Activated CD8-positive, alpha-beta memory T cell treated with anti-CD3 and anti-CD28 coated beads for 1 hour (primary cell): ENCODE data around the gene VAV2.
A peak's percentile ranks its signal among the peaks of the same experiment; 100 is the strongest.
"Not testable (repeated sequence)": the region's sequence is repeated elsewhere in the genome, so short reads cannot be mapped to it uniquely, and the experiment has no call there.

Experiments used
- DNase-seq, 2 donors: peaks; one replicate each; pipeline ENCODE4 v3.0.0-alpha.2; 2020; ENCODE audit warnings: low read depth in 1 of 2; ENCODE audit errors: extremely low read depth in 1 of 2

Gene VAV2

DNA sequence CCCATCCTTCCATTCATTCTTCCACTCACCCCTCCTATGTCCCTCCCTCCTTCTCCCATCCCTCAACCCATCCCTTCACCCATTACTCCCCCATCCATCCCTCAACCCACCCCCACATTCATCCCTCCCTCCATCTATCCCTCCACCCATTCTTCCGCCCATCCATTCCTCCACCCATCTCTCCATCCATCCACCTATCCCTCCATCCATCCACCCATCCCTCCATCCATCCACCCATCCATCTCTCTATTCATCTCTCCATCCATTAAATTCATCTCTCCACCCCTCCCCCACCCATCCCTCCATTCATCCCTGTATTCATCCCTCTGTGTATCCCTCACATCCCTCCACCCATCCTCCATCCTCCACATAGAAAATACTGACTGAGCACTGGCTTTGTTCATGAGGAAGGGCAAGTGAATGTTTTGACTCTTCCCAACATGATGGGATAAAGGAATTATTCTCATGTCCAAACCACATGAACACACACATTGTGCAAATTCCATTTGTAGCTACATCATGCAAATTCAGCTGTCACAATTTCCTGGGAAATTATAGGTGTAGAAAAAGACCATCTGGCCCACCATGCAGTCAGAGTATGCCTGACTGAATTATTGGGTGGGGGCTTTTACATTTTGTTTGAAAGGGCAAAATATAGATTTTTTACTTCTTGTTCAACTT is 6.9 kb upstream of the VAV2 start:
- no peak for DNase-seq

GRCh38 chr9:133997584-133997983 is 5.5 kb upstream of the VAV2 start:
- DNase-seq = no peak

- no peak for DNase-seq
Observed at GRCh38 chr9:133996531-133997520, 4.7 kb upstream of the VAV2 start.

- no peak for DNase-seq
Observed at GRCh38 chr9:133995012-133995896, 3.1 kb upstream of the VAV2 start.

GRCh38 chr9:133994353-133995011 is 2.4 kb upstream of the VAV2 start:
- DNase-seq = peak; percentile 44 to 72

GRCh38 chr9:133993635-133994253 is 1.6 kb upstream of the VAV2 start:
- no peak for DNase-seq

GRCh38 chr9:133992780-133993634 is 883 bp upstream of the VAV2 start:
- peak; percentile 20 to 71 for DNase-seq

DNA sequence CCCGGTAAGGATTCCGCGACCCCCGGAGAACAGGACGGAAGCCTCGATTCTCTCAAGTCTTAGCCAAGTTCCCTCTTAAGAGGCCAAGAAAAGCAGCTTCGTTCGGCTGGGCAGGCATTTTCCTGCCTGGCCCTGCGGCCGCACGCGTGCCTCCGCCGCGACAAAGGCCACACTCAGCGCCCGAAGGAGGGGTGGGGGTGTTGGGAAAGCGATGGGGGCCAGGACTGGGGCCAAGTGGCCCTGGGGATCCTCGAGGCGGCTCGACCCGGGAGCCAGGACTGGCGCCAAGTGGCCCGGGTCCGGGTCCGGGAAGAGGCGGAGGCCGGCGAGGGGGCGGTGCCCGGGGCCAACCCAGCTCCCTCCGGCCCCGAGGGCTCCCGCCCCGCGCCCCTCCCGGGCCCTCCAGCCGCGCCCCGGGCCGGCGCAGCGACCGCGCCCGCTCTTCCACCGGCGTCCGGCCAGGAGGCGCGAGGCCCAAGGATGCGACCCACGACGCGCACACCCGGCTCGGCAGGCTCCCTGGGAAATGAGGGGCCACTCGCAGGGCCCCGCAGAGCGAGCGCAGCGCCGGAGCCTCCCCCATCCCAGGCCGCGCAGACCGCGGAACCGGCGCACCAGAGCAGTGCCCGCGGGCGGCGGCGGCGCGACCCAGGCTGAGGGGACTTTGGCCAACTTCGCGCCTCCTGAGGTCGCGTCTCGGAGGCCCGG is 756 bp downstream of the VAV2 start:
- DNase-seq = no peak

DNA sequence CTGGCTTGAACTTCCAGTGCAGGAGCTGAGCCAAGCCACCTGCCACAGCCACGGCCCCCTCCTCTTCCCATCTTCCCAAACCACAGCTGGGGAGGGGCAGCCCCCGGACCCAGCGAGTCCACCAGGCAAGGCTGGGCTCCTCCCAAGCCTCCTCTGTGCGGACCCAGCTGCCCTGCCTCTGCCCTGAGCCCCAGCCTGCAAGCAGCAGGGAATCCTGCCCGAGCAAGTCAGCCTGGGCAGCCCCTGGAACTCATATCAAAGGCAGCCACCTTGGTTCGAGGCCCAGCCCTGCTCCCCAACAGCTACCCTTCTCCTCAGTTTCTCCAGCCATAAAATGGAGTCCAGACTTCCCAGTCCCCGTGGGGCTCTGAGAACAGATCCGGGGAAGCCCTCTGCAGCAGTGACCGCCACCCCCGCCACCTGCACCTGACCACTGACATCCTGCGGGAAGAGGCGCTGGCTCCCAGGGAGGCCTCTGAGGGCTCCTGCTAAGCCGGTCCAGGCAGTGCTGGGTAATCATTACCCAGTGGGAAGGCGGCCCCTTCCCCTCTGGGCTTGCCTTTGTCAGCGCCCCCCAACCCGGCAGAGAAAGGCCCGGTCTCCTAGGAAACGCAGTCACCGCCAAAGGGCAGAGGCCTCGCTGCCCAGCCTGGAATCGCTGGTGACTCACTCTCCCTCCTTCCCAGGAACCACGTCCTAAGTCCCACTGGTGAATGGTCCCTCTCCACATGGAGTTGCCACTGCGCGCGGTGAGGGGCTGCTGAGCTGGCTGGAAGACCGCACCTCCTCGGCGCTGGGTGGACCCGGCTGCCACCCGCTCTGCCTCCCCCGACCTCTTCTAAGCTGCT is 1.5 kb downstream of the VAV2 start:
- no peak for DNase-seq

- DNase-seq = no peak
Observed at GRCh38 chr9:133989625-133990365, 2.3 kb downstream of the VAV2 start.

- not testable (repeated sequence) for DNase-seq
Observed at GRCh38 chr9:133988771-133989170, 3.4 kb downstream of the VAV2 start.

DNA sequence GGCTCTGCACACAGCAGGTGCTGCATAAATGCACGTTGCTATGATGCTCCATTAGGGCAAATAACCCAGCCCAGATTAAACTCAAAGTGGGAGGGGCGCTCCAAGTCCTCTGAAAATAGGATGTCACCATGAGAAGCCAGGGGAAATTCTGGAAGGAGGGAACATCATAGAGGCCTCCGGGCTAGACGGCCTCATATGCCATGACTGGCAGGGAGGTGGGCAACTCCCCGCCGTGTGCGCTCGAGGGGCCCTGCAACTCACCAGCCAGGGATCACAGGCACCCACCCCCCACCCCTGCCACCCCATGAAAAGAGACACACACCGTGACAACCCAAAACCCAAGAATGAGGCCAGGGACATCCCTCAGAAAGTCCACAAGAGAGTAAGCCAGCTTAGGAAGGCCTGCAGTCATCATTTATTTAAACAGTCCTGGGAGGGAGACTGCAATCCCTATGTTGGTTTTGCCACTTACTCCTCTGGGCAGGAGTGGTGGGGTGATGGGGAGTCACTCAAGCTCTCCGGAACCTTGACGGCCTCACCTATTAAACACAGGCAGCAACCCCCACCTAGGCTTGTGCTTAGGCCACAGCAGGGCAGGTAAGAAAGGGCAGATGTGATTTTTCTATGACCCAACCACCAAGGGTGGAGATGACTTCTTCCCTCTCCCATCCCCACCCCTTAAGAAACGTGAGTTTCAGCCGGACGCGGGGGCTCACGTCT is 4.0 kb downstream of the VAV2 start:
- DNase-seq = no peak

DNA sequence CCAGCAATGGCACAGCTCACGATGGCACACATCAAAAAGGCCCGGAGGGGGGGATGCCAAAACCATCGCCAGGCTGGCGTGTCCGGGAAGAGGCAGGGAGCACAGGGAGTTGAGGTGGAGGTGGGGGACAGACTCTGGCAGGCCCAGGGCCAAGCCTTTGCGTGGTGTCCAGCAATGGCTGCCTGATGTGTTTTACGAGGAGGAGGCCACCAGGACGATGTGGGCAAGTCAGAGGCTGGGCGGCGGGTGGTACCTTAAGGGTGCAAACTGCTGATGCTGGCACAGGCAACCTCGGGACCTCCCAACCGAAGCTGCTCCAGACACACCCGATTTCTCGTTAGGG is 4.7 kb downstream of the VAV2 start:
- no peak for DNase-seq

DNA sequence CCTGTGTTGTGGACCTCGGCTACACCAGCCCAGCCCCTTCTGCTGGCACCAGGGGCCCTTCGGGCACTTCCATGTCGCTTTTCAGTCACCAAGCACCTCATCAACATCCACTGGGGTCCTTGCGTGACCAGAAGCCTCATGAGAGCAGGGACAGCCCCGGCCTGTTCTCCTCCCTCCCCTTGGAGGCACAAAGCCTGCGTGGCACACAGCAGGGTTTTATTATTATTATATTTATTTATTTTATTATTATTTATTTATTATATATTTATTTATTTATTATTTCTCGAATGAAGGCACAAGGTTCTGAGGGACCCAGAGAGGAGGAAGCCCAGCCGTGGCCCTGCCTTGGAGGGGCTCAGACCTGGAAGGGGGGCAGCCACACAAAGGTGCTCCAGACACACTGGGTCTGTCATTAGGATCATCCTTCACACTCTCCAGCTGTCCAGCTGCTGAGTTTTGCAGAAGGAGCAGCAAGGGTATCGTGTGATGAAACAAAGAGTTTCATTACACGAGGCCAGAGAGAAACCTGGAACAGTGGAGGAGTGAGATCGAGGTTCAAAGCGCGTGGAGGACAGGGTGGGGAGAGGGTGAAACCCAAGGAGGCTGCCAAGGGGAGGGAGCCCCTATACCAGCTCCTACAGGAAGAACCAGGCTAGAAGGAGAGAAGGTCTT is 5.2 kb downstream of the VAV2 start:
- no peak for DNase-seq

DNA sequence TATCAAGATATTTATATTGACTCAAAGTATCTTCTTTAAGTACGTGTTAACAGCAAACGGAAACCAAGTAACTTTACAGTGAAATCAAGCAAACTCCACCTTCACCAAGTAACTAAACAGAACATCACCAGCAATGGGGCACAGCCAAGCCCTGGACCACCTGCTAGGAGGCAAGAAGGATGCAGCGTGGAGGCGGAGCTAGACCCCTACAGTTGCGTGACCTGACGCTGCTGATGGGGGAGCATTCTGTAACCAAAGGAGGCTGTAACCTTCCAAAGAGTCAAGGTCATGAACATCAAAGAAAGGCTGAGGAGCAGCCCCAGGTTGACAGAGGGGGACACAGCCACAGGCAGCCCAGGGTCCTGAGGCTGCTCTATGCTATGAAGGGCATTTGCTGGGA is 6.1 kb downstream of the VAV2 start:
- DNase-seq = no peak
